Smooth muscle cell (in vitro differentiated cells): ENCODE data around the gene VCL. TPM values are rescaled to one million over a fixed set of nuclear protein-coding genes. Genes with fewer than 3 reads are reported as not detected.
"Not testable (repeated sequence)": the region's sequence is repeated elsewhere in the genome, so short reads cannot be mapped to it uniquely, and the experiment has no call there.

Source experiments
- DNase-seq: peaks from one replicate; lab custom pipeline; 2025; ENCODE audit not compliant: unreplicated experiment; lab: John Stamatoyannopoulos, UW
- H2AFZ ChIP-seq: fragments of 200-600 bp; sonication (generic); 2 replicates; pipeline ENCODE4 v1.6.0; 2016; ENCODE audit warnings: antibody characterized with exemption, low read depth, mild to moderate bottlenecking
- H3F3A ChIP-seq: fragments of 200-600 bp; sonication (generic); 2 replicates; pipeline ENCODE4 v1.6.0; 2017; ENCODE audit warnings: antibody characterized with exemption, low read depth
- H3K27ac ChIP-seq: fragments of 200-600 bp; sonication (generic); 2 replicates; pipeline ENCODE4 v1.5.1; 2016; ENCODE audit warnings: low read depth, mild to moderate bottlenecking
- H3K27me3 ChIP-seq: fragments of 200-600 bp; sonication (generic); 2 replicates; pipeline ENCODE4 v1.6.1; 2016; ENCODE audit warnings: low read depth, mild to moderate bottlenecking
- H3K36me3 ChIP-seq: fragments of 200-600 bp; sonication (generic); 2 replicates; pipeline ENCODE4 v1.5.1; 2016; ENCODE audit warnings: low read depth
- H3K4me1 ChIP-seq: fragments of 200-600 bp; sonication (generic); 2 replicates; pipeline ENCODE4 v1.5.1; 2016; ENCODE audit warnings: low read depth
- H3K4me2 ChIP-seq: fragments of 200-600 bp; sonication (generic); 2 replicates; pipeline ENCODE4 v1.6.0; 2016; ENCODE audit warnings: mild to moderate bottlenecking
- H3K4me3 ChIP-seq: fragments of 200-600 bp; sonication (generic); 2 replicates; pipeline ENCODE4 v1.5.1; 2016; ENCODE audit warnings: mild to moderate bottlenecking
- H3K79me2 ChIP-seq: fragments of 200-600 bp; sonication (generic); 2 replicates; pipeline ENCODE4 v1.6.0; 2016; ENCODE audit warnings: low read depth, mild to moderate bottlenecking
- H3K9ac ChIP-seq: fragments of 200-600 bp; sonication (generic); 2 replicates; pipeline ENCODE4 v1.6.0; 2016; ENCODE audit warnings: low read depth
- H3K9me3 ChIP-seq: fragments of 200-600 bp; sonication (generic); replicated peaks from 2 replicates; pipeline ENCODE4 v1.5.1; 2016; ENCODE audit warnings: low read depth
- H4K20me1 ChIP-seq: fragments of 200-600 bp; sonication (generic); 2 replicates; pipeline ENCODE4 v1.6.0; 2016; ENCODE audit warnings: low read depth
- WGBS: methylation state at CpG from one replicate; pipeline ENCODE4 v1.1.7; 2016; ENCODE audit warnings: low lambda C conversion rate; 5-methylcytosine and 5-hydroxymethylcytosine counted together
- polyA plus RNA-seq: library from polyadenylated mRNA; unstranded; fragments of >200 nt; fragmentation: Nextera tagmentation; extraction: Ambion mirVana; gene quantifications from 2 replicates; pipeline ENCODE4 v1.2.1, GENCODE V29; 2016
- total RNA-seq: library from RNA; depleted of rRNA; stranded (reverse); fragments of >200 nt; gene quantifications from 2 replicates; pipeline ENCODE4 v1.2.3, GENCODE V29; 2014
- TF ChIP-seq, protein P1 (sequence below): fragments of 200-600 bp; sonication (generic); IDR thresholded peaks from 2 replicates; pipeline ENCODE4 v1.5.1; 2017; ENCODE audit warnings: borderline replicate concordance, mild to moderate bottlenecking, antibody characterized with exemption; ENCODE audit not compliant: insufficient read depth, poor library complexity, severe bottlenecking

Gene VCL
- total and polyA plus RNA-seq, 2 experiments from 2014 or later: 128 to 187 TPM

DNA sequence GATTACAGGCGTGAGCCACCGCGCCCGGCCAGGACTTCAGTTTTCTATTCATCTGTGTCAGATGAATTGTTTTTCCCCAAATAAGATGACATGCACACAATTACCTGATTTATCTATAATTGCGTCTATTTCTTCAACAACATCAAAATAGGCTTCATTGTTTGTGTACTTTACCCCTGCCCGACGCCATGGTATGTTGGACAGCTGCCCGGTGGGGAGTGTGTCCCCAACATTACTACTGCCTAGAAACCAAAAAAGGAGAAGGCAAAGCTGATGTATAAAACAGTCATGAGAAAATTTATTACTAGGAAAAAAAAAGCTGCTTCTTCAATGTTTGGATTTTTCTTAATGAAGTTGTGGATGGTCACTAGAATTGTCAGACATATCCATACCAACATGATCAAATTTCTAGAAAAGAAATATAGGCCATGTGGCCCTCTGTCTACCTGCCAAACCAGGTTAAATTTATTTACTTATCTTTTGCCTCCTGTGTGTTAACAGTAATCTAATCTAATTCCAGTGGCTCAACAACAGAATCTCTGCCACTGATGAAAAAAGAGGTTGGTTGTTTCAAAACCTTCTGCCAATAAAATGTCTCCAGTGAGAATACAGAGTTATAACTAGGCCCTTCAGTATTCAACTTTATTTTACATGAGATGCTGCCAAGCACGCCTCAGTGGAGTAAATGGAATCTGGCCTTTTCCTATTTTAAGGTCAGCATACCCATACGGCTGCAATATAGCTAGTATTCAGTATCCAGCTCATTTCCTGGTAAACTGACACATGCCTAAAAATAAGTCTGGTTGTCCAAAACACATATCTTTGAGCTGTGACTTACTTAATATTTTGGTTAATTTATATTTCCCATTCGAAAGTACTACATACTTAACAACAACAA lies 136.3 kb downstream of the VCL start:
- Histone ChIP-seq H4K20me1 (peaks cover 8% of the 10 kb centered on the region), H3K79me2 (peaks cover 8% of the 10 kb centered on the region), H3K4me3 (no peak overlapping the region), H3F3A (no peaks in the 10 kb centered on the region), H3K36me3 (peaks cover 27% of the 10 kb centered on the region), H3K27me3 (no peaks in the 10 kb centered on the region), H3K9me3 (no peaks in the 10 kb centered on the region), H3K27ac (no peak overlapping the region), H3K4me2 (no peak overlapping the region), H3K9ac (no peak overlapping the region), H2AFZ (no peak overlapping the region), H3K4me1 (no peaks in the 10 kb centered on the region)
- WGBS: over 99% methylated on average over 11 of the region's 11 CpGs
- TF ChIP-seq, protein P1, sequence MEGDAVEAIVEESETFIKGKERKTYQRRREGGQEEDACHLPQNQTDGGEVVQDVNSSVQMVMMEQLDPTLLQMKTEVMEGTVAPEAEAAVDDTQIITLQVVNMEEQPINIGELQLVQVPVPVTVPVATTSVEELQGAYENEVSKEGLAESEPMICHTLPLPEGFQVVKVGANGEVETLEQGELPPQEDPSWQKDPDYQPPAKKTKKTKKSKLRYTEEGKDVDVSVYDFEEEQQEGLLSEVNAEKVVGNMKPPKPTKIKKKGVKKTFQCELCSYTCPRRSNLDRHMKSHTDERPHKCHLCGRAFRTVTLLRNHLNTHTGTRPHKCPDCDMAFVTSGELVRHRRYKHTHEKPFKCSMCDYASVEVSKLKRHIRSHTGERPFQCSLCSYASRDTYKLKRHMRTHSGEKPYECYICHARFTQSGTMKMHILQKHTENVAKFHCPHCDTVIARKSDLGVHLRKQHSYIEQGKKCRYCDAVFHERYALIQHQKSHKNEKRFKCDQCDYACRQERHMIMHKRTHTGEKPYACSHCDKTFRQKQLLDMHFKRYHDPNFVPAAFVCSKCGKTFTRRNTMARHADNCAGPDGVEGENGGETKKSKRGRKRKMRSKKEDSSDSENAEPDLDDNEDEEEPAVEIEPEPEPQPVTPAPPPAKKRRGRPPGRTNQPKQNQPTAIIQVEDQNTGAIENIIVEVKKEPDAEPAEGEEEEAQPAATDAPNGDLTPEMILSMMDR: no peak
- no peak for DNase-seq

DNA sequence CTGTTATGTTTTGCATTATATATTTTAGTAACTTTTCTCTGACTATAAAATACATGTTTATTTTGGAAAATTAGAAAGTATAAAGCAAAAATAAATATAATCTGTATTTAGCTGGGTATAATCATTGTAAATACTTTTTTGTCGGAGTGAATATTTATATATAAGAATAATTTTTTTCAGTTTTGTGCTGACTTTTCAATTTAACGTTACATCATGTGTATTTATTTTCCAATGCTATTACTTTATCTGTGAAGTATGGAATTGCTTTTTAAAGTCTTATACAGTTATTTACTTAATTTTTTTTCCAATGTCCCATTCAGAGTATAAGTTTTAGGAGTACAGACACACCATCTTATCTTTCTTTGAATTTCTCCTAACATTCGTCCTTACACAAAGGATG lies 137.5 kb downstream of the VCL start:
- TF ChIP-seq, protein P1: no peak
- no peak overlapping the region for H3K4me2 ChIP-seq
- no peak overlapping the region for H3K27ac ChIP-seq
- peaks cover 15% of the 10 kb centered on the region for H3K79me2 ChIP-seq
- DNase-seq: no peak
- no peaks in the 10 kb centered on the region for H3F3A ChIP-seq
- no peaks in the 10 kb centered on the region for H3K4me1 ChIP-seq
- peaks cover 21% of the 10 kb centered on the region for H4K20me1 ChIP-seq
- H3K27me3 ChIP-seq: no peaks in the 10 kb centered on the region
- no peak overlapping the region for H3K4me3 ChIP-seq
- H3K9me3 ChIP-seq: no peaks in the 10 kb centered on the region
- no peak overlapping the region for H3K9ac ChIP-seq
- 97% methylated on average over 3 of the region's 3 CpGs for WGBS
- peaks cover 27% of the 10 kb centered on the region for H3K36me3 ChIP-seq
- H2AFZ ChIP-seq: no peak overlapping the region

DNA sequence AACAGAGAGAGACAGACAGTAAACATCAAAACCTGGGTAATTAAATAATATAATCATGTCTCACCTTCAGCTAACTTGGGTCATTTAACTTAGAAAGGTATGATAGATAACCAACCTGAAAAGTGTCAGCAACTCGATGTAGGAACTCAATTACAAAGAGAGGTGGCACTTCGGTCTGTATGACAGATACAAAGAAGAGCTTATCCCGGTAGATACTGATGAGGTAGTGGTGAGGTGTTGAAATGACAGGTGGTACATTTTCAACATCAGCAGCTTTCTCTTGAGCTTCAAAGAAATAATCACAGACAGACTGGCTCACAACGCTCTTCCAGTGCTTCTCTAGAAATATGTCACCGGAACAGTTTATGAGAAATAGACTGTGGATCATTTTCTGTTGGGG lies 140.1 kb downstream of the VCL start:
- TF ChIP-seq, protein P1: no peak
- H3K27me3 ChIP-seq: no peaks in the 10 kb centered on the region
- no peak overlapping the region for H3K4me2 ChIP-seq
- WGBS: 97% methylated on average over 5 of the region's 5 CpGs
- no peak overlapping the region for H3K4me3 ChIP-seq
- H3K27ac ChIP-seq: no peak overlapping the region
- peaks cover 38% of the 10 kb centered on the region for H3K79me2 ChIP-seq
- no peak for DNase-seq
- no peaks in the 10 kb centered on the region for H3K4me1 ChIP-seq
- no peaks in the 10 kb centered on the region for H3F3A ChIP-seq
- peaks cover 46% of the 10 kb centered on the region for H4K20me1 ChIP-seq
- H3K36me3 ChIP-seq: peaks cover 27% of the 10 kb centered on the region
- H3K9me3 ChIP-seq: no peaks in the 10 kb centered on the region
- H3K9ac ChIP-seq: no peak overlapping the region
- no peak overlapping the region for H2AFZ ChIP-seq

DNA sequence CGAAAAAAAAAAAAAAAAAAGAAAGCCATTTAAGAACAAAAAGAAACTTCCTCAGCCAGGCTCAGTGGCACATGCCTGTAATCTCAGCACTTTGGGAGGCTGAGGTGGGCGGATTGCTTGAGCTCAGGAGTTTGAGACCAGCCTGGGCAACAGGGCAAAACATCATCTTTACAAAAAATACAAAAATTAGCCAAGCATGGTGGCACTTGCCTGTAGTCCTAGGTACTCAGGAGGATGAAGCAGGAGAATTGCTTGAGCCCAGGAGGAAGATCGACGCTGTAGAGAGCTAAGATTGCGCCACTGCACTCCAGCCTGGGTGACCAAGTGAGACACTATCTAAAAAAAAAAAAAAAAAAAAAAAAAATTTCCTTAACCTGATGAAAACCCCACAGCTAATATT lies 140.7 kb downstream of the VCL start:
- H2AFZ ChIP-seq, DNase-seq, H3K27ac ChIP-seq, H3K27me3 ChIP-seq, H3K4me3 ChIP-seq, H3K9ac ChIP-seq, H3K4me2 ChIP-seq, H3K9me3 ChIP-seq, H3F3A ChIP-seq, H3K4me1 ChIP-seq: not testable (repeated sequence)
- H4K20me1 ChIP-seq: peaks cover 52% of the 10 kb centered on the region
- WGBS: 98% methylated on average over 5 of the region's 5 CpGs
- peaks cover 27% of the 10 kb centered on the region for H3K36me3 ChIP-seq
- H3K79me2 ChIP-seq: peaks cover 44% of the 10 kb centered on the region
